Cardiac fibroblast (primary cell): ENCODE measurements around the gene B3GALNT2.
A peak's percentile ranks its signal among the peaks of the same experiment; 100 is the strongest.
"Not testable (repeated sequence)": the region's sequence is repeated elsewhere in the genome, so short reads cannot be mapped to it uniquely, and the experiment has no call there.

Experiments
- DNase-seq, 2 donors: peaks; one replicate each; pipeline versions ENCODE4 v3.0.0 to v3.0.0-alpha.2; 2010; ENCODE audit warnings: low read depth in 2 of 2
- H3K4me3 ChIP-seq, 2 donors: replicated peaks in 1 of 2; 1 replicate in 1 of 2; 2 replicates in 1 of 2; pipeline ENCODE4 v1.5.1; 2011; ENCODE audit warnings: low read depth in 2 of 2, low read length in 2 of 2, mild to moderate bottlenecking in 2 of 2, moderate library complexity in 1 of 2
- CTCF ChIP-seq: IDR thresholded peaks from one replicate; pipeline ENCODE4 v1.5.1; 2011; ENCODE audit warnings: low read depth, mild to moderate bottlenecking, low read length, inconsistent platforms

Gene B3GALNT2

GRCh38 chr1:235504122-235504493 is at the start of gene B3GALNT2:
B3GALNT2 (minus strand) TSS chr1:235504452; CDS start chr1:235504252, 200 bp downstream.
- no peak for DNase-seq
- H3K4me3 ChIP-seq = peak within 1 kb of the TSS; percentile 77 to 85
- TF ChIP-seq CTCF = no peak

- DNase-seq = no peak
- no peak for TF ChIP-seq CTCF
- H3K4me3 ChIP-seq = no peak overlapping the region
Measured at GRCh38 chr1:235553112-235553551, 48.9 kb upstream of the B3GALNT2 start.

- no peak overlapping the region for H3K4me3 ChIP-seq
- TF ChIP-seq CTCF = no peak
- DNase-seq = no peak
Measured at GRCh38 chr1:235552146-235552716, 48.0 kb upstream of the B3GALNT2 start.

- no peak for TF ChIP-seq CTCF
- no peak overlapping the region for H3K4me3 ChIP-seq
- DNase-seq = no peak
Measured at GRCh38 chr1:235549351-235550139, 45.3 kb upstream of the B3GALNT2 start.

GRCh38 chr1:235546369-235547155 is 42.3 kb upstream of the B3GALNT2 start:
- not testable (repeated sequence) for H3K4me3 ChIP-seq

GRCh38 chr1:235545292-235545930 is 41.2 kb upstream of the B3GALNT2 start:
- no peak for DNase-seq
- no peak overlapping the region for H3K4me3 ChIP-seq
- no peak for TF ChIP-seq CTCF

More at GRCh38 chr1:235546369-235547155, 42.3 kb upstream of the B3GALNT2 start:
- peak in 1 of 2 donors; percentile 11 for DNase-seq

GRCh38 chr1:235542845-235543244 is 38.6 kb upstream of the B3GALNT2 start:
- H3K4me3 ChIP-seq, DNase-seq: not testable (repeated sequence)
